SHP77 (cell line): Measurements from ENCODE around the gene KCNC3.
"Not testable (repeated sequence)": the region's sequence is repeated elsewhere in the genome, so short reads cannot be mapped to it uniquely, and the experiment has no call there.

Experiments used
- DNase-seq, 2 experiments: peaks; one replicate each; lab custom pipeline; 2025; lab: John Stamatoyannopoulos, UW

The KCNC3 gene

GRCh38 chr19:50353487-50353880 lies 24.3 kb upstream of the KCNC3 start:
- DNase-seq: not testable (repeated sequence)

- no peak for DNase-seq
Measured at GRCh38 chr19:50352242-50352641, 23.1 kb upstream of the KCNC3 start.

GRCh38 chr19:50349277-50350057 lies 20.3 kb upstream of the KCNC3 start:
- DNase-seq: no peak

- DNase-seq: not testable (repeated sequence)
Measured at GRCh38 chr19:50347089-50347581, 18.0 kb upstream of the KCNC3 start.

- DNase-seq: no peak
Measured at GRCh38 chr19:50344661-50345318, 15.6 kb upstream of the KCNC3 start.

- DNase-seq: no peak
Measured at GRCh38 chr19:50341091-50341564, 12.0 kb upstream of the KCNC3 start.

GRCh38 chr19:50340331-50340730 lies 11.2 kb upstream of the KCNC3 start:
- no peak for DNase-seq

- DNase-seq: not testable (repeated sequence)
Measured at GRCh38 chr19:50337031-50337430, 7.9 kb upstream of the KCNC3 start.

GRCh38 chr19:50334741-50335421 lies 5.7 kb upstream of the KCNC3 start:
- no peak for DNase-seq

- peak in 1 of 2 experiments; percentile 72 for DNase-seq
Measured at GRCh38 chr19:50333737-50334617, 4.8 kb upstream of the KCNC3 start.

GRCh38 chr19:50333235-50333736 lies 4.1 kb upstream of the KCNC3 start:
- DNase-seq: peak; percentile 87 to 93

- no peak for DNase-seq
Measured at GRCh38 chr19:50332244-50333038, 3.3 kb upstream of the KCNC3 start.

- no peak for DNase-seq
Measured at GRCh38 chr19:50331994-50332243, 2.7 kb upstream of the KCNC3 start.

- DNase-seq: no peak
Measured at GRCh38 chr19:50331221-50331993, 2.2 kb upstream of the KCNC3 start.

- peak; percentile 78 to 81 for DNase-seq
Measured at GRCh38 chr19:50330365-50331078, 1.3 kb upstream of the KCNC3 start.

GRCh38 chr19:50329926-50330294 lies 733 bp upstream of the KCNC3 start:
- not testable (repeated sequence) for DNase-seq

GRCh38 chr19:50328873-50329145 lies 368 bp downstream of the KCNC3 start:
- no peak for DNase-seq

GRCh38 chr19:50328224-50328872 lies 829 bp downstream of the KCNC3 start:
- DNase-seq: peak in 1 of 2 experiments; percentile 27
